Activated T-cell treated with anti-CD3 and anti-CD28 coated beads for 1 hour (primary cell): ENCODE data around the gene MT1M.
"Not testable (repeated sequence)": the region's sequence is repeated elsewhere in the genome, so short reads cannot be mapped to it uniquely, and the experiment has no call there.

Experiments
- DNase-seq: peaks from one replicate; pipeline ENCODE4 v3.0.0-alpha.2; 2020; ENCODE audit warnings: low read depth

Gene MT1M

GRCh38 chr16:56608876-56609462 lies 23.5 kb upstream of the MT1M start:
- DNase-seq = no peak

DNA sequence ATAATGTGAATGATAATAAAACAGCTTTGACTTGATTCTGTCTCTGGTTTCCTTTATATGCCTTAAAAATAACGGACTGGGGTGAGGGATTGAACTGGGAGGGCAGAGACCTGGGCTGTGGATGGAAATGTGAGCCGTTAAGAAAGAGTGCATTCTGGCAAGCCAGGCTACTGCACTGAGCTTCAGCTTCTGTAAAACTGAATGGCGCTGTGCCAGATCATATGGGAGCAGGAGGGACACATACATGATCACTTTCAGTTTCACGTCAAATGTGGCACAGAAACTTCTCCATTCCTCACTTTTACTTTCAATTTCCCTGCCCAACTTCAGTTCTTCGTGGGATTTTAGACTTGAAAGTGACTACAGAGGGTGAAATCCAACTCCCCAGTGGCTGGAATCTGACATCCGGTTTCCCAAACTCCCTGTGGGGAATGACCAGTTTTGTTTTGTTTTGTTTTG lies 23.0 kb upstream of the MT1M start:
- DNase-seq = peak; percentile 59

DNA sequence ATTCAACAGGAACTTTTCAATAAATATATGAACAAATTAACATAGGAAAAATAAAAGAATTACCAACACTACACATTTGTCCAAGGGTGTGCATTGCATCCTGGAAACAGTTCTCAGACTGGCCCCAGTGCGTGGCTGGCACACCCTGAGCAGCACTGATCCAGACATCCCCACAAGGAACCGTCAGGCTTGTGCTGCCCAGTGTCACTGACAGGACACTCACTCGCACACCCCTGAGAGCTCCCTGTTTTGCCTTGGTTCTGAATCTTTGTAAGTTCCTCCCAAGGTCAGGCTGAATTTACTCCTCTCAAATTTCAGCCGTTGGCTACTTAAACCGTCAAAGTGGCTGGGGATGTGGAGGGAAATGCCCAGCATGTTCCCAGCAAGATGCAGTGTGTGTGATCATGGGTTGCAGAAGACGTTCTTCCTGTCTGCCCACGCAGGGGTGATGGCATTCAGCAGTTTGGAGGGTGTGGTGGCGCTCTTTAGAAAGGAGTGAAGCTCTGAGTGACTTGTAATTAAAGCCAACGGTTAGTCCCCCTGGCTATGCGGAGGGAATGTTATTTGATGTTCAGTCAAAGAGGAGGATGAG lies 22.3 kb upstream of the MT1M start:
- DNase-seq = peak; percentile 47

- no peak for DNase-seq
Observed at GRCh38 chr16:56610609-56611111, 21.8 kb upstream of the MT1M start.

DNA sequence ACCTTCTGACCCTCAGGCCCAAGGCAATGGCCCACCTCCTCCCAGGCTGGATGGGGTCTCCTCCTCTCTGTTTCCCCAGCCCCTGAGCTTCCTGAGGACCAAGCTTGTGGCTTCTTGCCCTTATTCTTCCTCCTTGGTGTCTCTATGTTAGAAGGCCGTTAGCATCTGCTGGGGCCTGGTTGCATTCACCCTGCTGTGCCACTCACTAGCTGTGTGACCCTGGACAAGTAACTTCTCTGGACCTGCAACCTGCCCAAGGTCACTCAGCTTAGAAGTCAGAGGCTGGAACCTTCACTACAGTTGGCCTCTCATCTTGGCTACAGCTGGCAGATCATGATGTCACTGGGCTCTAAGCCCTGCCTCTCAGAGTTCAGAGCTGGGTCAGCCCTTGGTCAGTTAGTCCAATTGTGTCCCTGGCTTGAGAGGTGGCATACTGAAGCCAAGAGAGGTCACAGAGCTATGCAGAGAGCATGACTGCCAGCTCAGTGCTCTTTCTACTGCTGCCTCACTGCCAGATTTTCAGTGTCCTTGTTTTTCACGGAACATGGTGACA lies 21.1 kb upstream of the MT1M start:
- DNase-seq = no peak

DNA sequence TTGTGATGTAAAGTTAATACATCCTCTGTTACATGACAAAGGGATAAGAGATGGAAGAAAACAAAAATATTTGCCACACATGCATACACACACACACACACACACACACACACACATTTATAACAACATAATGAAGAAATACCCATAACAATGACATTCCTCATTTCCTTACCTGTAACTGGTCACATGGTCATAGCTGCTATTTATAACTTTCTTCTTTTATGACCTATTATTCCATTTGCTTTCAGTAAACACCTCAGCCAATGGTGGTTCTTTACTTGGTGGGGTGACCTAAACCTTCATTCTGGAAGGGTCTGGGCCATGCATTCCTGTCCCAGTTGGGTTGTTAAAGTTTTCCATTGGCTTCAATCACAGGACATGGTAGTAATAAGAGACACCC lies 18.8 kb upstream of the MT1M start:
- no peak for DNase-seq

DNA sequence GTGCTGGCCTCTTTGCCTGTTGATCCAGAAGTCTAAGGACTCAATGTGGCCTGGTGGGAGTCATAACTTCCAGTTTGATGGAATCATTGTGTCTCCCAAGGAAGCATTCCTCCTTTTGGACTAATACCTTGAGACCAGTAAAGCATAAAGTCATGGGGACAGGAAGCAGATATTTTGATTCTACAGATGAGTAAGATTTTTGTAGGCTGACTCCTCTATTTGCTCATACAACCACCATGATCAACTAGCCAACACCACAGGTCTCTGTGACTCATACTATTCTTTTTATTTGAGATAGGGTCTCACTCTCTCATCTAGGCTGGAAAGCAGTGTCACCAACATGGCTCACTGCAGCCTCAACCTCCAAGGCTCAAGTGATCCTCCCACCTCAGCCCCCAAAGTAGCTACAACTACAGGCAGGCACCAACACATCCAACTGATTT lies 17.9 kb upstream of the MT1M start:
- no peak for DNase-seq

- DNase-seq = no peak
Observed at GRCh38 chr16:56615353-56615752, 17.1 kb upstream of the MT1M start.

GRCh38 chr16:56616608-56617211 lies 15.7 kb upstream of the MT1M start:
- no peak for DNase-seq

DNA sequence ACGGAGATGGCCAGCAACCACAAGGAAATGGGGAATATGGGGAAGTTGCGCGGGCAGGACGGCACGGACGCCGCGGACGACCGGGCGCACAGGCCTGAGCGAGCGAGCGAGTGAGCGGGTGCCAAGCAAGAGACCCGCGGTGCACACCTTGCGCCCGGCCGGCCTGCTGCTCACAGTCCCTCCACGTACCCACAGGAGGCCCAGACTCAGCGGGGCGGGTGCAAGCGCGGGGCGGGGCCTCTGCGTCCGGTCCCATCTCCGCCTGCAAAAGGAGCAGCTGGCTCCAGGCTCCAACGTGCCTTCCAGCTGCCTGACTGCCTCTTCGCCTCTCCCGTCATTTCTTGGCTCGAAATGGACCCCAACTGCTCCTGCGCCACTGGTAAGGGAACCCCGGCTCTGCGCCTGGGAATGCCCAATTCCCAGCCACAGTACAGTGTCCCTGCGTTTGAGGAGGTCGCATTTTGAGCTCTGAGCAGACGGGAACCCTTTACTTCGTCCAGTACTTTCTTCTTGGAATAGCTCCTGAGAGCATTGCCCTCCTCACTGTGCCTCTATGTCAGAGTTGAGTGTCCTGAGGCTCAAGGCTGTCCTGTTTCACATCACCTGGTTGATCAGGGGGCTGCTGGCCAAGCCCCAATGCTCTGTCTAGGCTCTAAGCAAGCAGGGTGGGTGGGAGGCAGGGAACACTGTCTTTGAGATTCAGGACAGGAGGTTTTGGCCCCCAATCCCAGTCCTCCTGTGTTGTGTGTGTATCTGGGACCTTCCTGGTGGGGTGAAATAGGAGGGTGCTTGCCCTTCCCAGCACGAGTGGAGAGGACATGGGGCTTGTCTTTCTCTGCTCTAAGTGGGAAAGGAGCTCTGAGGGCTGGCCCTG lies 15.0 kb upstream of the MT1M start:
- DNase-seq = peak; percentile 40

DNA sequence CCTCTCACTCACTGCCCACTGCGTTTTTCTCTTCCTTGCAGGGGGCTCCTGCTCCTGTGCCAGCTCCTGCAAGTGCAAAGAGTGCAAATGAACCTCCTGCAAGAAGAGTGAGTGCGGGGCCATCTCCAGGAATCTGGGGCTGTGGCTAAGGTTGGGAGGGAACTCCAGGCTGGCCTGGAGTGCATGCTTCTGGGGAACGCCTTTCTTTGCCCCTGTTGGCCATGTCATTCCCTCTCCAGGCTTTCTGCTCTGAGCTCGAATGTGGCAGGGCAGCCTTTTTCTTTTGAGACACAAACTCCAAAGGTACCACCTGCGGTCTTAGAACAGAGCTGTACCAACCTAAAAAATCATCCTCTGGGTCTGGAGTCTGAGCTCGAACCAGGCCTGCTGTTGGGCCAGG lies 14.3 kb upstream of the MT1M start:
- DNase-seq = no peak

DNA sequence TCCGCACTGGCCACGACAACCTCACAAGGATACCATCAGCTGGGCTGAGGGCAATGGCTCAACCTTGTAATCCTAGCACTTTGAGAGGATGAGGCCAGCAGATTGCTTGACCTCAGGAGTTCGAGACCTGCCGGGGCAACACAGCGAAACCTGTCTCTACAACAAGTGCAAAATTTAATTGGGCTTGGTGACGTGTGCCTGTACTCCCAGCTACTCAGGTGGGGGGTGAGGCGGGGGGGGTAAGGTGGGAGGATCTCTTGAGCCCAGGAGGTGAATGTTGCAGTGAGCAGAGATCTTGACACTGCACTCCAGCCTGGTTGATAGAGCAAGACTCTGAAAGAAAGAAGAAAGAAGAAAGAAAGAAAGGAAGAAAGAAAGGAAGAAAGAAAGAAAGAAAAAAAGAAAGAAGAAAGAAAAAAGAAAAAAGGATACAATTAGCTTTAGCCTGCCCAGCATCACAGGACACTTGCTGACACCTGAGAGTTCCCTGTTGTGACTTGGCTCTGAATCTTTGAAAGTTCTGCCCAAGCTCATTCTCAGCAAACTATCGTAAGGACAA lies 12.0 kb upstream of the MT1M start:
- no peak for DNase-seq

DNA sequence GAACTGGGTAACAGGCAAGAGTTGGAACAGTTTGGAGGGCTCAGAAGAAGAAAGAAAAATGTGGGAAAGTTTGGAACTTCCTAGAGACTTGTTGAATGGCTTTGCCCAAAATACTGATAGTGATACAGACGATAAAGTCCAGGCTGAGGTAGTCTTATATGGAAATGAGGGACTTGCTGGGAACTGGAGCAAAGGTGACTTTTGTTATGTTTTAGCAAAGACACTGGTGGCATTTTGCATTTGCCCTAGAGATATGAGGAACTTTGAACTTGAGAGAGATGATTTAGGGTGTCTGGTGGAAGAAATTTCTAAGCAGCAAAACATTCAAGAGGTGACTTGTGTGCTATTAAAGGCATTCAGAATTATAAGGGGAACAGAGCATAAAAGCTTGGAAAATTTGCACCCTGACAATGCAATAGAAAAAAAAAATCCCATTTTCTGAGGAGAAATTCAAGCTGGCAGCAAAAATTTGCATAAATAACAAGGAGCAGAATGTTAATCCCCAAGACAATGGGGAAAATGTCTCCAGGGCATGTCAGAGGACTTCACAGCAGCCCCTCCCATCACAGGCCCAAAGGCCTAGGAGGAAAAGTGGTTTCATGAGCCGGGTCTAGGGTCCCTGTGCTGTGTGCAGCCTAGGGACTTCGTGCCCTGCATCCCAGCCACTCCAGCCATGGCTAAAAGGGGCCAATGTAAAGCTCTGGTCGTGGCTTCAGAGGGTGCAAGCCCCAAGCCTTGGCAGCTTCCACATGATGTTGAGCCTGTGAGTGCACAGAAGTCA lies 10.6 kb upstream of the MT1M start:
- DNase-seq = not testable (repeated sequence)

DNA sequence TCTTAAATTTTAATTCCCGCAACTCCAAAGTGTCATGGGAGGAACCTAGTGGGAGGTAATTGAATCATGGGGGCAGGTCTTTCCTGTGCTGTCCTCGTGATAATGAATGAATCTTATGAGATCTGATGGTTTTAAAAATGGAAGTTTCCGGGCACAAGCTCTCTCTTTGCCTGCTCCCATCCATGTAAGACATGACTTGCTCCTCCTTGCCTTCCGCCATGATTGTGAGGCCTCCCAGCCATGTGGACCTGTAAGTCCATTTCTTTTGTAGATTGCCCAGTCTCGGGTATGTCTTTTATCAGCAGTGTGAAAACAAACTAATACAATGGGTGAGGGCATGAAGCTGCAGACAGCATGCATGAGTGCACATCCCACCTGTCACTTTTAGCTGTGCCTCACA lies 9.3 kb upstream of the MT1M start:
- DNase-seq = not testable (repeated sequence)

DNA sequence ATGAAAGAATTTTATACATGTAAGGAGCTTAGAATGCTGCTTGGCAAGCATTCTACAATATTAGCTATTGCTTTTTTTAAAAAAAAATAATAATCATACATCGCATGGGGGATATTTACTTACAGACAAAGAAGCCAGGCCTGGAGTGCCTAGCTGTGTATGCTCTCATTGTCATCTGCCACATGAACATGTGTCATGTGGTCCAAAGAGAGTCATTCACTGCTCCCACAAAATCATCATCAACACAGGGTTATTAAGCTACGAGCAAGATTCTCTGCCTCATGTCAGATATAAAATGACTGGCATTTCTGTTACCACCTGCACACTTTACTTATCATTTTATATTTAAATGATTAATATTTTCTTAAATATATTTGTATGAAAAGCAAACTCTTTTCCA lies 8.8 kb upstream of the MT1M start:
- no peak for DNase-seq

DNA sequence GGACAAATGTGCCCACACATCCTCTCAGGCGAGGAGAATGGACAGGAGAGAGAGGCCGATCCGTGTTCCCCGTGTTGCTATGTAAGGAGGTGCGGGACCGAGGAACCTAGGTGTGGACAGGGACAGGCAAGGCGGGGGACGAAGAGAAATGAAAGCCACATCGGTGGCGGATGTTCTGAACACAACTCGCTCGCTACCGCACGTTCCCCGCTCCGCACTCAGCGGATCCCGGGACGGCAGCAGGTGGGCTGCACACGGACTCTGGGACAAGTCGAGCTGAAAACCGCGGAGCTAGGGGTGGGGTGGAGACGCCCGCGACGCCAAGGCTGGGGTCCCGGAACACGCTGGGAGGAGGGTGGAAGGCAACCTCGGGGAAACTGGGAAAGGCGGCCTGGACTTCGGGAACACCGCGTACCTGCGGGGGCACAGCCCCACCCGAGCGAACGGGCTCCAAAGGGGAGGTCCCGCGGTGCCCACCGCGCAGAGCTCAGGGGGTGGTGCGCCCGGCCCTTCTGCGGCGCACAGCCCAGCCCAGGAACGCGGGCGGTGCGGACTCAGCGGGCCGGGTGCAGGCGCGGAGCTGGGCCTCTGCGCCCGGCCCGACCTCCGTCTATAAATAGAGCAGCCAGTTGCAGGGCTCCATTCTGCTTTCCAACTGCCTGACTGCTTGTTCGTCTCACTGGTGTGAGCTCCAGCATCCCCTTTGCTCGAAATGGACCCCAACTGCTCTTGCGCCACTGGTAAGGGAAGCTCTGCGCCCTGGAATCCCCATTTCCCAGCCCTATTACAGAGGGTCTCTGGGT lies 7.1 kb upstream of the MT1M start, which contains the start of gene MT1E:
MT1E (plus strand) TSS at position 642 of the 803 bp plus-strand sequence; CDS start at position 713, 71 bp downstream.
- DNase-seq = no peak

GRCh38 chr16:56625943-56626654 lies 6.4 kb upstream of the MT1M start:
- no peak for DNase-seq

DNA sequence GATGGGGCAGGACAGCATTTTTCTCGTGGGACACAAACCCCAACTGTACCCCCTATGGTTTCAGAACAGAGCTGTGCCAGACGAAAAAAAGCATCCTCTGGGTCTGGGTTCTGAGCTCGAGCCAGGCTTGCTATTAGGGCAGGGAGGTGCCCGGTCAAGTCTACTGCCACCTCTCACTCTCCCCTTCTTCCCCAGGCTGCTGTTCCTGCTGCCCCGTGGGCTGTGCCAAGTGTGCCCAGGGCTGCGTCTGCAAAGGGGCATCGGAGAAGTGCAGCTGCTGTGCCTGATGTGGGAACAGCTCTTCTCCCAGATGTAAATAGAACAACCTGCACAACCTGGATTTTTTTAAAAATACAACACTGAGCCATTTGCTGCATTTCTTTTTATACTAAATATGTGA lies 5.8 kb upstream of the MT1M start:
- no peak for DNase-seq
